ENCODE results near the gene MYNN.
A peak's percentile ranks its signal among the peaks of the same experiment; 100 is the strongest.

The MYNN gene

GRCh38 chr3:169774186-169774585 lies 990 bp downstream of the MYNN start:
- no peak for DNase-seq (ENCODE audit: low read depth in 4 of 4, low spot score in 1 of 4)

- DNase-seq (ENCODE audit: low read depth in 4 of 4, low spot score in 1 of 4), result no peak
Observed at GRCh38 chr3:169777822-169778221, 4.6 kb downstream of the MYNN start.

- no peak for DNase-seq (ENCODE audit: low read depth in 4 of 4, low spot score in 1 of 4)
Observed at GRCh38 chr3:169780742-169781141, 7.5 kb downstream of the MYNN start.

- DNase-seq (ENCODE audit: low read depth in 4 of 4, low spot score in 1 of 4), result no peak
Observed at GRCh38 chr3:169781209-169781855, 8.1 kb downstream of the MYNN start.

- no peak for DNase-seq (ENCODE audit: low read depth in 4 of 4, low spot score in 1 of 4)
Observed at GRCh38 chr3:169787120-169787519, 13.9 kb downstream of the MYNN start.

- no peak for DNase-seq (ENCODE audit: low read depth in 4 of 4, low spot score in 1 of 4)
Observed at GRCh38 chr3:169787791-169788190, 14.6 kb downstream of the MYNN start.

GRCh38 chr3:169790219-169790618 lies 17.0 kb downstream of the MYNN start:
- DNase-seq (ENCODE audit: low read depth in 4 of 4, low spot score in 1 of 4), result no peak

GRCh38 chr3:169790687-169791429 lies 17.7 kb downstream of the MYNN start:
- no peak for DNase-seq (ENCODE audit: low read depth in 4 of 4, low spot score in 1 of 4)

GRCh38 chr3:169792359-169792758 lies 19.2 kb downstream of the MYNN start:
- no peak for DNase-seq (ENCODE audit: low read depth in 4 of 4, low spot score in 1 of 4)

- no peak for DNase-seq (ENCODE audit: low read depth in 4 of 4, low spot score in 1 of 4)
Observed at GRCh38 chr3:169804681-169805080, 31.5 kb downstream of the MYNN start.

GRCh38 chr3:169809230-169809795 lies 36.1 kb downstream of the MYNN start:
- DNase-seq (ENCODE audit: low read depth in 4 of 4, low spot score in 1 of 4), result no peak

- no peak for DNase-seq (ENCODE audit: low read depth in 4 of 4, low spot score in 1 of 4)
Observed at GRCh38 chr3:169811631-169812331, 38.6 kb downstream of the MYNN start.

GRCh38 chr3:169812332-169813235 lies 39.4 kb downstream of the MYNN start, which contains the start of the genes LRRC34 and LRRIQ4:
Gene LRRC34, minus strand, starts transcription at chr3:169812904. Its CDS starts 356 bp downstream, at chr3:169812548.
Gene LRRIQ4, plus strand, starts transcription at chr3:169812870. Its CDS starts 9,052 bp downstream, at chr3:169821922.
- peak; percentile 41 to 63 (median 54) for DNase-seq (ENCODE audit: low read depth in 4 of 4, low spot score in 1 of 4)

- DNase-seq (ENCODE audit: low read depth in 4 of 4, low spot score in 1 of 4), result no peak
Observed at GRCh38 chr3:169813278-169813677, 40.1 kb downstream of the MYNN start.

- DNase-seq (ENCODE audit: low read depth in 4 of 4, low spot score in 1 of 4), result peak in 3 of 4 experiments; percentile 45 to 62 (median 52)
Observed at GRCh38 chr3:169813757-169814517, 40.7 kb downstream of the MYNN start.

- no peak for DNase-seq (ENCODE audit: low read depth in 4 of 4, low spot score in 1 of 4)
Observed at GRCh38 chr3:169815590-169816150, 42.5 kb downstream of the MYNN start.

- no peak for DNase-seq (ENCODE audit: low read depth in 4 of 4, low spot score in 1 of 4)
Observed at GRCh38 chr3:169818316-169818715, 45.1 kb downstream of the MYNN start.

- no peak for DNase-seq (ENCODE audit: low read depth in 4 of 4, low spot score in 1 of 4)
Observed at GRCh38 chr3:169822091-169822490, 48.9 kb downstream of the MYNN start.

- no peak for DNase-seq (ENCODE audit: low read depth in 4 of 4, low spot score in 1 of 4)
Observed at GRCh38 chr3:169822540-169822939, 49.3 kb downstream of the MYNN start.
